CD4-positive, alpha-beta T cell treated with Interleukin-15 for 4 hours (primary cell): Measurements from ENCODE around the gene TDRD7.
"Not testable (repeated sequence)": the region's sequence is repeated elsewhere in the genome, so short reads cannot be mapped to it uniquely, and the experiment has no call there.

Experiments used
- DNase-seq: peaks from one replicate; pipeline ENCODE4 v3.0.0-alpha.2; 2020; ENCODE audit warnings: low spot score

The TDRD7 gene

GRCh38 chr9:97474372-97474925 lies 62.6 kb downstream of the TDRD7 start:
- no peak for DNase-seq

DNA sequence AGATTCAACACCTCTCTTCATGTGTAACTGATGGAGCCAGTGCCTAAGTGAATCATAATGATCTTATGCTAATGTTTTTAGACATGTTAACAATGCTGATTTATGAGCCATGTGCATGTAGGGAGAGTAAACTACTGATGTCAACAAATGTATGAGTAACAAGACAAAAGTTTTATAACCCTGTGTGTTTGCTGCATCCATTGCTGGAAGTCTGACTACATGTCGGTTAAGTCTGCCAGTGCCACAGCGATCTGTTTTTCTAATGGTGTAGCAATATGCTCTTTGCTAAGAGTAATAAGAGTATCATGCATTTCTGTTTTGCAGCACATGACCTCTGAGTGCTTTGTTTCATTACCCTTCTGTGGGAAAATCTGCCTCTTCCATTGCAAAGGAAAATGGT lies 63.2 kb downstream of the TDRD7 start:
- DNase-seq: no peak

DNA sequence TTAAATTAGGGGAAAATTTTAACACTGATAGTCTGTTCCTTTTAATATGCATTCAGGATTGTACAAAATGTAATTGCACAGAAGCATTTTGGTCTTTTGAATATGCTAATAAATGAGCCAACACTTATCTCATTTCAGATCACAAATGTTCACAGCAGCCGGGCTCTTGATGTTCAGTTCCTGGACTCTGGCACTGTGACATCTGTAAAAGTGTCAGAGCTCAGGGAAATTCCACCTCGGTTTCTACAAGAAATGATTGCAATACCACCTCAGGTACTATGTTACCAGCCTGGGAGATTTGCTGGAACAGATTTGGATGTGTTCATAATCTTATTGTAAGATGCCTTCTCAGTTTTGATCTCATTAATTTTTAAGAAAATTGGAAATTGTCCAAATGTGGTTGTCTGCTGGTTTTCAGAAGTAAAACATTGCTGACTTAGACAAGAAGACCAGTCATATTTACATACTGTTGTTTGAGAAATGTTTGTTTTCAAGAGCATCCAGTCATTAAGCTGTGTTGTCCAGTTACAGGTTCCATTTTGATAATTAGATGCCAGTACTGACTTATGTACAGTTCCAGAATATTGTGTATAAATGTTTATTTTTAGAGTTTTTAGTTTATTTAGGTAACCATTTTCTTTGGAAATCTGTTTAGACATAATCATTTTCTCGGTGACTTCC lies 66.5 kb downstream of the TDRD7 start:
- DNase-seq: no peak

- no peak for DNase-seq
These were observed 67.7 kb downstream of the TDRD7 start for GRCh38 chr9:97479496-97480159.

DNA sequence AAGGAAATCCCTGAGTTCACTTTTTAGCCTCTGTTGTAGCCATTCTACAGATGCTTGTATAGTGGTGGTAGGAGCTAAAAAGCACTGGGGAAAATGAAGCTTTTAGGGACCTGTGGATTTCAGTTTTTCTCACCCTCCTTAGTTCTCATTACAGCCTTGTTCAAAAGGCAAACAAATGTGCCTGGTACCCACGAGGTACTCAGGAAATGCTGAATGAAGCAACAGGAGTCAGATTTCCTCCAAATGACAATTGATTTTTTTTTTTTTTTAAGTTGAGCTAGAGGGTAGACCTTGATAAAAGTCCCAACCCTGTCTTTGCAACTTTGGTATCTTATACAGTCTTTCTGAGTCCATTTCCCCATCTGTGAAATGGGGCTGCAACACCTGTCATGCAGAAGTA lies 68.3 kb downstream of the TDRD7 start:
- no peak for DNase-seq

- no peak for DNase-seq
These were observed 68.9 kb downstream of the TDRD7 start for GRCh38 chr9:97480749-97481148.

GRCh38 chr9:97484134-97484533 lies 72.2 kb downstream of the TDRD7 start:
- no peak for DNase-seq

GRCh38 chr9:97487107-97487506 lies 75.2 kb downstream of the TDRD7 start:
- DNase-seq: no peak

DNA sequence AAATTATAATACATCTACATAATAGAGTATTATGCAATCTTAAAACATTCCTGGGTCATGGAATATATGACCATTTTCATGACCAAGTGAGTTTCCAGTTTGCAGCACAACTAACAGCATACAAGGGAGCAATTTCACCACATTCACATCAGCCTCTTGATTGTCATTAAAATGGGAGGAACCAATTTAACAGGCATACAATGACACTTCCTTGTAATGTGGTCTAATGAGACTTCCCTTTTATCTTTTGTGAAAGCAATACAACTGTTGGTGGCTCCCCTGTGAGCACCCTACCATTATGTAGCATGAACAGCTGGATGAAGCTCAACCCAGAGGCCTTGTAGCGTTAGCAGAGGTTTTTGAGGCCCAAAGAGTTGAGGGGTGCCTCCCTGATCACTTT lies 76.0 kb downstream of the TDRD7 start:
- DNase-seq: no peak

- no peak for DNase-seq
These were observed 79.5 kb downstream of the TDRD7 start for GRCh38 chr9:97491216-97491999.

- DNase-seq: not testable (repeated sequence)
These were observed 85.9 kb downstream of the TDRD7 start for GRCh38 chr9:97497558-97498375.

DNA sequence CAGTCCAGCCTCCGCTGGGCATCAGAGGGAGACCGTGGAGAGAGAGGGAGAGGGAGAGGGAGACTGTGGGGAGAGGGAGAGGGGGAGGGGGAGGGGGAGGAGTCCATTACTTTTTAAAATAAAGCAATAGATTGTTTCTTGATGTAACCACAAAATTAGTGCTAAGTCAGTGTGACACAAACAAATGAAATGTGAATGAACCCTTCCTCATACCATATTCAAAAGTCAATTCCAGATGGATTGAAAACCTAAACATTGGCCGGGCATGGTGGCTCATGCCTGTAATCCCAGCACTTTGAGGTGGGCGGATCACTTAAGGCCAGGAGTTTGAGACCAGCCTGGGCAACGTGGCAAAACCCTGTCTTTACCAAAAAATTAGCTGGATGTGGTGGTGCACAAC lies 87.0 kb downstream of the TDRD7 start:
- DNase-seq: not testable (repeated sequence)

GRCh38 chr9:97500263-97500662 lies 88.4 kb downstream of the TDRD7 start:
- DNase-seq: no peak

DNA sequence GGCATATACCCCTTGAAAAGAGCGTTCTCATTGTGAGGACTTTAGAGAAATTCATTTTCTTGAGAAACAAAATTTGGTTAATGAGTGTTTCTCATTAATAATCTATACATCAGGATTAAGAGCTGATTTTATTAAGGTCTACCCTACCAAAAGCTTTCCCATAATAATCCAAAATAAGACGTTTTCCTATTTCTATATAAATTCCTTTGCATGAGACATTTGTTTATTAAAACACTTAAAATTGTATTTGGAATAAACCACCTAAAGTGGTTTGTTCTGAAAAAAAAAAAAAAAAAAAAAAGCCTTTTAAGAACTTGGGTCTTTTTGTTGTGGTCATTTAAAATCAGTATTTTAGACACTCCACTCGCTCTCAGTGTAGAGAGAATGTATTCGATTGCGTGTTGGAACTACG lies 88.9 kb downstream of the TDRD7 start:
- no peak for DNase-seq

DNA sequence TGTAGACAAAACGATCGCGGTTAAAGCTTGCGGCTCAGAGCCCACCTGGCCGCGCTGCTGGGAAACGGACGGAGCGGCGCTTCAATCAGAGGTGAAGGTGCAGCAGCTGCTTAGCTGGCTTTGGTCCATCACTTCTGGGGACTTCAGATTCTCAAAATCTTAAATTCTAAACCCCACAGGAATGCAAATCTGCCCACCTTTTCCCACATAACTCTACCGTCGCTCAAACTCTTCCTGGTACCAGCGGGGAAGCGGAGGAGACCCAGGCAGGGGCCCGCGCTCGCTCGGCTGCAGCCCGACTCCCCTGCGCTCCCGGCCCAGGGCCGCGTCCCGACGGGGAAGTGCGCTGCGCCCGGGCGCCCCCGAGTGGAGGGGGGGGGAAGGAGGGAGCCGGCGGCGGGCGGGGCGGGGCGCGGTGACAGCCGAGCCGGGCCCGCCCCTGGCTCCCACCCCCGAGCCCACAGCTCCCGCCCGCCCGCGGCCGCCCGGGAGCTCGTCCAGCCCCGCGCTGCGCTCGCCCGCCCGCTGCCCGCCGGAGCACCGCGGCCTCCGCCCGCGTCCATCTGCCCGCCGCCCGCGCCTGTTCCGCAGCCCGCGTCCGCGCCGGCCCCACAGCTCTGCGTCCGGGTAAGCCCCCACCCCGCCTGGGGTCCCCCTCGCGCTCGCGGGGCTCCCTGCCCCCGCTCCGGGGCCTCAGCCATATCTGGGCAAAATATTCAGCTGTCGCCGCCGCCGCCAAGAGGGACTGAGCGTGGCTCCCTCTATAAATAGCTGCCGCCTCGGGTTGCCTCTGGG lies 89.5 kb downstream of the TDRD7 start, which contains the start of gene TMOD1:
TSS of gene TMOD1 (plus strand) at position 490 of the 795 bp plus-strand sequence. CDS start 22,523 bp downstream, outside the sequence.
- peak; percentile 20 for DNase-seq

DNA sequence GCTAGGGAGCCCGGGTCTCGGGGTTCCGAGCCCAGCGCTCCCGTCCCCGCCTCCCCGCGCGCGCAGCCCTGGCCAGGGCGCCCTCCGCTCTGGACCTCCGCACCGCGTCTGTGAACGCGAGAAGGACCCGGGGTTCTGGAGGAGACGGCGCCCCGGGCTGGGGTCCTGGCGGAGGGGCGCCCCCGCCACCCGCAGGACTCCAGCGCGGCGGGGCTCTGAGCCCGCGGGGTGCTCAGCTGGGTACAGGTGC lies 90.0 kb downstream of the TDRD7 start:
- no peak for DNase-seq

DNA sequence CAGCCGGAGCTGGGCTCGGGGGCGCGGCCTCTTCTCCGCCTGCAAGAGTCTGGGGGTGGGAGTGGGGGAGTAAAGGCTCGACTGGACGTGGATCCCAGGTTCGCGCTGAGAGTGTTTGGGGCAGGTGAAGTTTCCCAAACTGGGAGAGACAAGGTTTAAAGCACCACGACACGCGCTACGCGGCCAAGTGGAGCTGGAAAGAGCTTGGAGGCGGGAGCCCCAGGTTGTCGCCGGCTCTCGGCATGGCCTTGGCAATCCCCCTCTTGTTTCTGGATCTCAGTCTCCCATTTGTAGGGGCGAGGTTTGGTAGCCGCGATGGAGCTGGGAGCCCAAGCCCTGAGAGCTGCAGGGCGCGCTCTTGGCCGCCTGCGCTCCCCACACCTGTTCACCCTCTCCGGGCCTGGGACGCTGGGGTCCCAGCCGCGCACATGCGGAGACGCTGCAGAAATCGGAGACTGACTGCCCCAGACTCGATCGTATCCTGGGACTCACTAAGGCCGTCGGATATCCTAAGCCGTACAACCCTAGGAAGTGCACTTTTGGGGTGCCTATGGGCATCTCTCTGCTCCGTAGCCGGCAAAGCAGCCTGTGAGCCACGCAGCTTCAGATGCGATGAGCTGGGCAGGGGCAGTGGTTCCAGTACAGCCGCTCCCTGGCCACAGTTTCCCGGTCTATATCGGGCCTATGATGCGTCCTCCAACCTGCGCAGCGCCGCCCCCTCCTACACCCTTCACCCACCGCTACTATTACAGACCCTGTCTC lies 90.5 kb downstream of the TDRD7 start:
- DNase-seq: no peak

DNA sequence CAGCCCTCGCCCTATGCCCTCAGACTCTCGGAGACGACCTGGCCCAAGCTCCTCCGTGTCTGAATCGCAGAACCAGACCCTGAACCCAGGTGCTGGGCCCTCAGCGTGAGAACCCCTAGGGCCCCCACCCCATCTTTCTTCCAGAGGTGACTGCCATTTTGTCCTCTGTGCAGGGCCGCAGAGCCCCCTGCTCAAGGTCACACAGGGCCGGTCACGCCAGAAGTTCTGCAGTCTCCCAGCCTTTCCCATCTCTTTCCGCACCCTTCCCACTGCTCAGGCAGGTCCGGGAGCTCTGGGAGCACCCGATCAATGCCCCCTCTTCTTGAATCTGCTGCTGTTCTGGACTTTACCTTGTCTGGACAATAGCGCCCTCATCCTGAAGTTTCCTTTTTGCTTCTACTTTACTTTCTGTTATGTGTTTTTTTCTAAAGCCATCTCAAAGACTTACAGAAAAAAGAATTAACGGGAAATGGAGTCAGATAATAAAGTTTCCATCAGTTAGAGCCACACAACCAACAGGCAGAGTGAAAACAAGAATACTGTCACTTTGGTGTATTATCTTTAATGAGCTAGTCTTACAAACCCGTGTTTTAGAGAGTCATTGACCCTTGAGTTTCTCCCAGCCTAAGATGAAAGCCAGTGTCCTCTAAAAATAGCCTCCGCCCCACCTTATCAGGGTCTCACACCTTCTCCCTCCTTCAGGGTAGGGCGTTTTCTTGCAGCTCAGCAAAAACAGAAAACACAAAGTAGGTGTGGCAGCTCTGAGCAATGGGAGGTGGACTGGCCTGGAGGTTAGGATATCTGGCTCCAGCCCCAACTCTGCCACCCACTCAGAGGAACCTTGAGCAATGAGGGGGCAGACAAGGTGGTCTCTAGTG lies 91.3 kb downstream of the TDRD7 start:
- DNase-seq: no peak

GRCh38 chr9:97503862-97504210 lies 91.9 kb downstream of the TDRD7 start:
- no peak for DNase-seq
